Breast epithelium (tissue), 4 donors: ENCODE results near the gene RGMA. TPM values are rescaled to one million over a fixed set of nuclear protein-coding genes. Genes with fewer than 3 reads are reported as not detected.

Experiments used
- DNase-seq, 2 donors: peaks; one replicate each; pipeline ENCODE4 v3.0.0-alpha.2; 2019; ENCODE audit warnings: low spot score in 2 of 2
- H3K27ac ChIP-seq, 2 donors: fragments of 200-600 bp; sonication (generic) in 1 of 2; one replicate each; pipeline ENCODE4 v1.5.1; 2016 to 2019; ENCODE audit warnings: mild to moderate bottlenecking in 1 of 2
- H3K27me3 ChIP-seq, 2 donors: fragments of 200-600 bp; sonication (generic) in 1 of 2; one replicate each; pipeline versions ENCODE4 v1.5.1 to v1.6.0; 2017 to 2019; ENCODE audit warnings: control low read depth in 1 of 2, mild to moderate bottlenecking in 1 of 2
- H3K36me3 ChIP-seq: fragments of 200-600 bp; one replicate; pipeline ENCODE4 v1.5.1; 2019
- H3K4me1 ChIP-seq, 2 donors: fragments of 200-600 bp; sonication (generic); one replicate each; pipeline ENCODE4 v1.5.1; 2016 to 2019; ENCODE audit warnings: control low read depth in 1 of 2
- H3K4me3 ChIP-seq, 3 donors: fragments of 200-600 bp; sonication (generic); 1 replicate in 2 of 3; 2 replicates in 1 of 3; pipeline ENCODE4 v1.5.1; 2016 to 2019; ENCODE audit warnings: mild to moderate bottlenecking in 3 of 3, moderate library complexity in 2 of 3
- H3K9me3 ChIP-seq, 2 donors: fragments of 200-600 bp; sonication (generic) in 1 of 2; one replicate each; pipeline ENCODE4 v1.5.1; 2016 to 2019; ENCODE audit warnings: control low read depth in 1 of 2
- POLR2A ChIP-seq: fragments of 450-650 bp; IDR thresholded peaks from one replicate; pipeline ENCODE4 v1.6.1; 2016; ENCODE audit warnings: antibody characterized with exemption, mild to moderate bottlenecking, moderate library complexity
- POLR2AphosphoS5 ChIP-seq, 3 donors: sonication (generic); formaldehyde crosslinking; IDR thresholded peaks; one replicate each; pipeline ENCODE4 v1.6.1; 2017; ENCODE audit warnings: antibody characterized with exemption in 3 of 3
- intact Hi-C: fragments of 100-400 bp; cut with DNase I; formaldehyde crosslinking; loops from one replicate; pipeline ENCODE4 v1.15.1; 2023; ENCODE audit warnings: low total_unique reads
- total RNA-seq, 3 donors: library from RNA; depleted of rRNA; stranded (reverse); fragments of >200 nt; gene quantifications; one replicate each; pipeline ENCODE4 v1.1.0, GENCODE V29; 2016
- TF ChIP-seq, protein P1 (sequence below), 3 donors: fragments of 450-650 bp; IDR thresholded peaks; one replicate each; pipeline ENCODE4 v1.5.1; 2016 to 2017; ENCODE audit warnings: antibody characterized with exemption in 3 of 3, mild to moderate bottlenecking in 3 of 3, moderate library complexity in 3 of 3

The RGMA gene
- total RNA-seq, 3 donors from 2014 or later, result 9.7 to 17.7 (median 14.4) TPM

GRCh38 chr15:93052090-93052879 lies 36.7 kb downstream of the RGMA start:
- no peak overlapping the region for H3K4me3 ChIP-seq
- peak overlapping the region in 1 of 2 donors; percentile 72 for H3K27ac ChIP-seq
- H3K9me3 ChIP-seq, result no peaks in the 10 kb centered on the region
- no peaks in the 10 kb centered on the region for H3K36me3 ChIP-seq
- no peaks in the 10 kb centered on the region for H3K27me3 ChIP-seq
- no peak for DNase-seq
- H3K4me1 ChIP-seq, result peaks cover 21 to 33% of the 10 kb centered on the region in 2 donors
- intact Hi-C loops, result no loop called here
- no peak for TF ChIP-seq POLR2A
- TF ChIP-seq, protein P1, sequence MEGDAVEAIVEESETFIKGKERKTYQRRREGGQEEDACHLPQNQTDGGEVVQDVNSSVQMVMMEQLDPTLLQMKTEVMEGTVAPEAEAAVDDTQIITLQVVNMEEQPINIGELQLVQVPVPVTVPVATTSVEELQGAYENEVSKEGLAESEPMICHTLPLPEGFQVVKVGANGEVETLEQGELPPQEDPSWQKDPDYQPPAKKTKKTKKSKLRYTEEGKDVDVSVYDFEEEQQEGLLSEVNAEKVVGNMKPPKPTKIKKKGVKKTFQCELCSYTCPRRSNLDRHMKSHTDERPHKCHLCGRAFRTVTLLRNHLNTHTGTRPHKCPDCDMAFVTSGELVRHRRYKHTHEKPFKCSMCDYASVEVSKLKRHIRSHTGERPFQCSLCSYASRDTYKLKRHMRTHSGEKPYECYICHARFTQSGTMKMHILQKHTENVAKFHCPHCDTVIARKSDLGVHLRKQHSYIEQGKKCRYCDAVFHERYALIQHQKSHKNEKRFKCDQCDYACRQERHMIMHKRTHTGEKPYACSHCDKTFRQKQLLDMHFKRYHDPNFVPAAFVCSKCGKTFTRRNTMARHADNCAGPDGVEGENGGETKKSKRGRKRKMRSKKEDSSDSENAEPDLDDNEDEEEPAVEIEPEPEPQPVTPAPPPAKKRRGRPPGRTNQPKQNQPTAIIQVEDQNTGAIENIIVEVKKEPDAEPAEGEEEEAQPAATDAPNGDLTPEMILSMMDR (IDR thresholded peaks at IDR 0.05), result no peak
- no peak for TF ChIP-seq POLR2AphosphoS5 (IDR thresholded peaks at IDR 0.05)

GRCh38 chr15:93051236-93052089 lies 37.5 kb downstream of the RGMA start:
- Histone ChIP-seq H3K4me3 (peak overlapping the region in 1 of 3 donors; percentile 8), H3K27me3 (no peaks in the 10 kb centered on the region), H3K27ac (peak overlapping the region; percentile 50 to 72), H3K36me3 (no peaks in the 10 kb centered on the region), H3K4me1 (peaks cover 21 to 34% of the 10 kb centered on the region in 2 donors), H3K9me3 (peaks cover 0 to 2% of the 10 kb centered on the region in 2 donors)
- TF ChIP-seq, protein P1 (IDR thresholded peaks at IDR 0.05), result no peak
- TF ChIP-seq POLR2A (no peak), POLR2AphosphoS5 (IDR thresholded peaks at IDR 0.05) (no peak)
- no peak for DNase-seq
- intact Hi-C loops, result loop anchor here (1.0 kb wide), 1 partner anchor 32 kb away; no protein-coding TSS in a partner anchor

- Histone ChIP-seq H3K36me3 (no peaks in the 10 kb centered on the region), H3K9me3 (peaks cover 5 to 6% of the 10 kb centered on the region in 2 donors), H3K27me3 (no peaks in the 10 kb centered on the region), H3K4me3 (no peak overlapping the region), H3K27ac (peak overlapping the region in 1 of 2 donors; percentile 72), H3K4me1 (peaks cover 21 to 34% of the 10 kb centered on the region in 2 donors)
- intact Hi-C loops, result loop anchor here (1.0 kb wide), 1 partner anchor 33 kb away; no protein-coding TSS in a partner anchor
- DNase-seq, result no peak
- TF ChIP-seq, protein P1 (IDR thresholded peaks at IDR 0.05), result no peak
- TF ChIP-seq POLR2AphosphoS5 (IDR thresholded peaks at IDR 0.05) (no peak), POLR2A (no peak)
Measured at GRCh38 chr15:93050648-93051047, 38.4 kb downstream of the RGMA start.

DNA sequence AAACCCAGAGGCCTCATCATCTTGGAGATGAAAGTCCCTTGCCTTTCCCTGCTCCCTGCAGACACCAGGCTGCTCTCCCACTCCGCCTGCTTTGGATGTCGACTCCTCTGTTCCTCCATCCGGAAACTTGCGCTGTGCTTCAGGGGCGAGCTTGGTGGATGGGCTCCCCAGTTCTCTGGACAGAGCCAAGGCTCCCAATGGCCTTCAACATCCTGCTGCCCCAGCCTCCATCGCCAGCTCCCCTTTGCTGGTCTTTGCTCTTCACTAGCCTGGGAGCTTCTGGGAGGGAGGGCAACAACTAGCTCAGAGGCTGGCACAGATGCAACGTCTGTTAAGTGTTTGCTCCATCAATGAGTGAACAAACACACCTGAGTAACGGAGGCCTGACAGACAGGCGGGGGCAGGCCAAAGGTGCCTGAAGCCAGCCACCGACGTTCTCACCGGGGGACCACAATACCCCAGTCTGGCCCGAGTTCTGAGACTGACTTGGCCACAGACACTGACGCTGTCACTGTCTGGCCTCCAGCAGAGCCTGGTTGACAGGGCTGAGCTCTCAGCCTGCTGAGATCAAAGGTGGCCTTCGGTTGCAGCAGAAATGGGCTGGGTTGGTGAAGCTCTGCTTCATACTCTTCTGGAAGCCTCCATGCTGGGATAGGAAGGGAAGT lies 39.0 kb downstream of the RGMA start:
- Histone ChIP-seq H3K4me1 (peaks cover 21 to 34% of the 10 kb centered on the region in 2 donors), H3K4me3 (no peak overlapping the region), H3K27me3 (no peaks in the 10 kb centered on the region), H3K36me3 (peaks cover 2% of the 10 kb centered on the region), H3K27ac (peak overlapping the region in 1 of 2 donors; percentile 52), H3K9me3 (peaks cover 5 to 6% of the 10 kb centered on the region in 2 donors)
- TF ChIP-seq POLR2A, result no peak
- TF ChIP-seq POLR2AphosphoS5 (IDR thresholded peaks at IDR 0.05), result no peak
- TF ChIP-seq, protein P1 (IDR thresholded peaks at IDR 0.05), result no peak
- no peak for DNase-seq
- intact Hi-C loops, result no loop called here
